BLaER1 treated with 17β-estradiol and CSF1 and Interleukin-3, amounts not matched to agents 10 nM and 100 nM (cell line): ENCODE data around the gene AP4B1.

Experiments
- H3K27ac ChIP-seq, 11 experiments: shearing (Covaris generic); formaldehyde crosslinking; 2 replicates each; pipeline ENCODE4 v1.8.1; 2022
- H3K27me3 ChIP-seq, 11 experiments: shearing (Covaris generic); formaldehyde crosslinking; 2 replicates each; pipeline ENCODE4 v1.8.1; 2022
- H3K36me3 ChIP-seq, 11 experiments: shearing (Covaris generic); formaldehyde crosslinking; 2 replicates each; pipeline ENCODE4 v1.8.1; 2022
- H3K4me1 ChIP-seq, 10 experiments: shearing (Covaris generic); formaldehyde crosslinking; 2 replicates each; pipeline ENCODE4 v1.8.1; 2022
- H3K4me2 ChIP-seq, 11 experiments: shearing (Covaris generic); formaldehyde crosslinking; 2 replicates each; pipeline ENCODE4 v1.8.1; 2022
- H3K4me3 ChIP-seq, 10 experiments: shearing (Covaris generic); formaldehyde crosslinking; 2 replicates each; pipeline ENCODE4 v1.8.1; 2022
- H3K9ac ChIP-seq, 11 experiments: shearing (Covaris generic); formaldehyde crosslinking; 2 replicates each; pipeline ENCODE4 v1.8.1; 2022
- H3K9me3 ChIP-seq, 11 experiments: shearing (Covaris generic); formaldehyde crosslinking; replicated peaks in 1 of 11; 2 replicates each; pipeline ENCODE4 v1.8.1; 2022
- H4K20me1 ChIP-seq, 11 experiments: shearing (Covaris generic); formaldehyde crosslinking; 2 replicates each; pipeline ENCODE4 v1.8.1; 2022
- Cebpa-rat ChIP-seq, 11 experiments: shearing (Covaris generic); IDR thresholded peaks; 2 replicates each; pipeline ENCODE4 v1.8.1; 2022

AP4B1 gene

DNA sequence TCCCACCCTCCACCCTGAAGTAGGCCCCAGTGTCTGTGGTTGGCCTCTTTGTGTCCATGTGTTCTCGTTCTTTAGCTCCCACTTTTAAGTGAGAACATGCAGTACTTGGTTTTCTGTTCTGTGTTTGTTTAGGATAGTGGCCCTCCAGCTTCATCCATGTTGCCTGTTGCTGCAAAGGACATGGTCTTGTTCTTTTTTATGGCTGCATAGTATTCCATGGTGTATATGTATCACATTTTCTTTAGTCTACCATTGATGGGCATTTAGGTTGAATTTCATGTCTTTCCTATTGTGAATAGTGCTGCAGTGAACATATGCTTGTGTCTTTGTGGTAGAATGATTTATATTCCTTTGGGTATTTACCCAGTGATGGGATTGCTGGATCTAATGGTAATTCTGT is 30.6 kb upstream of the AP4B1 start:
- H3K9ac ChIP-seq = no peak overlapping the region
- H3K4me3 ChIP-seq = no peak overlapping the region
- TF ChIP-seq Cebpa-rat (IDR thresholded peaks at IDR 0.05) = no peak
- no peak overlapping the region for H3K27ac ChIP-seq
- H3K27me3 ChIP-seq = no peaks in the 10 kb centered on the region
- H3K36me3 ChIP-seq = peaks cover 0 to 21% (median 8%) of the 10 kb centered on the region in 11 experiments; a peak in 15 of 22 replicates
- H3K4me1 ChIP-seq = peaks cover 59 to 80% (median 72%) of the 10 kb centered on the region in 10 experiments
- peaks cover 50 to 100% (median 99%) of the 10 kb centered on the region in 11 experiments for H4K20me1 ChIP-seq
- H3K4me2 ChIP-seq = 0 out of 22 replicates have a peak overlapping the region, but pooled peaks of 1 of the 11 experiments have one; percentile 9
- H3K9me3 ChIP-seq = peaks cover 0 to 9% (median 4%) of the 10 kb centered on the region in 11 experiments; a peak in 11 of 22 replicates

DNA sequence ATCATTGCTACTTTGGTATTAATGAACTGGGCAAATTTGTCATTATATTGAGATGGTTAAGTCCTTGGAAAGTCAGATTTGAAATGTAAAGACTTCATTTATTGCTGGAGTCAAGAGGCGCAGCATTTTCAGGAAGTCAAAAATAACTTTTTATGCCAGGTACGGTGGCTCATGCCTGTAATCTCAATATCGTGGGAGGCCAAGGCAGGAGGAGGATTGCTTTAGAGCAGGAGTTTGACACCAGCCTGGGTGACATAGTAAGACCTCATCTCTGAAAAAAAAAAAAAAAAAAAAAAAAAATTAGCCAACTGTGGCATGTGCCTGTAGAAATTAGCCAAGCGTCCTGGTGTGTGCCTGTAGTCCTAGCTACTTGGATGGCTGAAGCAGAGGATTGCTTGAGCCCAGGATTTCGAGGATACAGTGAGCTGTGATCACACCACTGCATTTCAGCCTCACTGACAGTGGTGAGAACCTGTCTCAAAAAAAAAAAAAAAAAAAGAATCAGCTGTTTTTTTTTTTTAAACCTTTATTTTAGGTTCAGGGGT is 30.0 kb upstream of the AP4B1 start:
- Histone ChIP-seq H3K9me3 (peaks cover 0 to 9% (median 4%) of the 10 kb centered on the region in 11 experiments; a peak in 11 of 22 replicates), H3K27ac (no peak overlapping the region), H3K4me2 (no peak overlapping the region), H3K9ac (no peak overlapping the region), H3K4me1 (peaks cover 53 to 74% (median 66%) of the 10 kb centered on the region in 10 experiments), H3K4me3 (no peak overlapping the region), H3K27me3 (no peaks in the 10 kb centered on the region), H4K20me1 (peaks cover 47 to 99% (median 95%) of the 10 kb centered on the region in 11 experiments), H3K36me3 (peaks cover 0 to 21% (median 7%) of the 10 kb centered on the region in 11 experiments; a peak in 10 of 22 replicates)
- no peak for TF ChIP-seq Cebpa-rat (IDR thresholded peaks at IDR 0.05)

DNA sequence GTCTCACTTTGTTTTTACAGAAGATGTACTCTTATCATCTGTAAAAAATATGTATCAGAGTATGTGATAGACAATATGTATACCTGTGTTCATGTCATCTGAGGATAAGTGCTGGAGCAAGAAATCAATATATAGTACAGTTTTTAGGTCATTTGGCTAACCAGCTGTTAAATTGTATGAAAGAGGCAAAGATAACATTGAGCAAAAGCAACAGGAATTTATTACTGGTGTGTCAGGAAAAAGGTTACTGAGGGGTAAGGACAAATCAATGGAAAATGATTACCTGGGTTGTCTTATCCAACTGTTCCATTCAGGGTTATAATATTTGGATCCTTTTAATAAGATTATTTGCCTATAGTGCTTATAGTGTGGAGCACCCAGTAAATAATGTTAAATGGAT is 29.4 kb upstream of the AP4B1 start:
- H3K4me3 ChIP-seq = no peak overlapping the region
- peak overlapping the region in 6 of 11 experiments; percentile 82 to 96 (median 91); a peak in 4 of 22 replicates for H3K4me2 ChIP-seq
- no peak overlapping the region for H3K27ac ChIP-seq
- H3K9ac ChIP-seq = no peak overlapping the region
- no peak for TF ChIP-seq Cebpa-rat (IDR thresholded peaks at IDR 0.05)
- H3K27me3 ChIP-seq = no peaks in the 10 kb centered on the region
- H3K36me3 ChIP-seq = peaks cover 0 to 21% (median 7%) of the 10 kb centered on the region in 11 experiments; a peak in 10 of 22 replicates
- peaks cover 0 to 9% (median 4%) of the 10 kb centered on the region in 11 experiments; a peak in 11 of 22 replicates for H3K9me3 ChIP-seq
- peaks cover 43 to 93% (median 89%) of the 10 kb centered on the region in 11 experiments for H4K20me1 ChIP-seq
- peaks cover 47 to 69% (median 61%) of the 10 kb centered on the region in 10 experiments for H3K4me1 ChIP-seq

DNA sequence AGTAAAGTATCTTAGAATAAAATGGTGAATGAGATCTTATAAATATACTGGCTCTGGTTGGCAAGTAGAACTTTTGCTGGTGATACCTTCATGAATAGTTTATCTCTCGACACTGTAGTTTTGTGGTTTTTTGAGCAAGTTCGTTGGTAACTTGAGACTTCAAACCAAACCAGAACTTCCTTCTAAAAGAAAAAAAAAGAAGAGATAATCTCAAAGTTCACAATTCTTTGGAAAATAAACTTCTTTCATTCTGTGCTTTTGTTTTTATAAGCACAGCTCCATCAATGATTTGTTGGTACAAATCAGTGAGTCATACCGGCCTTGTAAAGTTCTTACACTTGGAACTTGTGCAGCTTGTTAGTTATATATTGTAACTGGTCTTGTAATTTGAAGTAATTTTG is 26.9 kb upstream of the AP4B1 start:
- Histone ChIP-seq H4K20me1 (peaks cover 23 to 68% (median 65%) of the 10 kb centered on the region in 11 experiments), H3K9ac (peak overlapping the region; percentile 87 to 99 (median 90)), H3K4me2 (peak overlapping the region; percentile 82 to 96 (median 88)), H3K4me1 (peaks cover 47 to 63% (median 54%) of the 10 kb centered on the region in 10 experiments), H3K9me3 (peaks cover 0 to 9% (median 4%) of the 10 kb centered on the region in 11 experiments; a peak in 11 of 22 replicates), H3K27ac (peak overlapping the region; percentile 79 to 98 (median 88); a peak in 21 of 22 replicates), H3K36me3 (peaks cover 0 to 21% (median 7%) of the 10 kb centered on the region in 11 experiments; a peak in 10 of 22 replicates), H3K27me3 (no peaks in the 10 kb centered on the region), H3K4me3 (peak overlapping the region; percentile 84 to 98 (median 90))
- no peak for TF ChIP-seq Cebpa-rat (IDR thresholded peaks at IDR 0.05)

DNA sequence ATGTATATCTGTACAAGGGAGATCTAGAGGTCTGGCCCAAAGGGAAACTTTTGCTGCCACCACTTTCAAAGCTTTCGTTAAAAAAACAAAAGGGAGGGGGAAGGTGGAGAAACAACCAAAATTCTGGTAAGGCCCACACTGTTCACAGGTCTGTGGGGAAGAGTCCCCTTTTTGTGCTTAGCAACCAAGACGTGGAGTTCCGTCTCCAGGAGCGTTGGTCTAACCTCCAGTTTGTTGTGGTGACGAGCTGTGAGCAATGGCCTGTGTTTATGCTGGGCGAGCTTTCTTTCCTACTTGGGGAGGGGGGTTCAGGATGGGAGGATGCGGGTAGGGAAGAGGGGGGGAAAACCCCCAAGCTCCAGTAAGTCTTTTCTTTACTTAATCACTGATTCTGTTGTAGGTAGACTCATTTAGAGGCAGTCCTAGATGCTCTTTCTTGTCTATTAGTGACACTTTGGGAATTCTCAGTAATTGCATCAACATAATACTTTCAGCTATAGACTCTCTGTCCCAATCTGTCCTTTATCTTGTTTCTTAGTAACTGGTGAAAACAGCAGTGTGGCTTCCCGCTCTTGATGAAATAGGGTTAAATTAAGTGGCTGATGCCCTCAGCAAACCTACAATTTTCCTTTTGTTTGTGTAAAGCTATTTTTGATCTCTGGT is 26.0 kb upstream of the AP4B1 start:
- Histone ChIP-seq H3K9ac (peak overlapping the region; percentile 87 to 99 (median 90)), H3K4me2 (peak overlapping the region; percentile 82 to 96 (median 88)), H3K4me1 (peaks cover 44 to 60% (median 51%) of the 10 kb centered on the region in 10 experiments), H3K27ac (peak overlapping the region; percentile 79 to 98 (median 88)), H3K4me3 (peak overlapping the region; percentile 84 to 98 (median 90)), H3K9me3 (peaks cover 0 to 9% (median 4%) of the 10 kb centered on the region in 11 experiments; a peak in 11 of 22 replicates), H3K27me3 (no peaks in the 10 kb centered on the region), H3K36me3 (peaks cover 0 to 21% (median 7%) of the 10 kb centered on the region in 11 experiments; a peak in 10 of 22 replicates), H4K20me1 (peaks cover 23 to 60% (median 57%) of the 10 kb centered on the region in 11 experiments)
- TF ChIP-seq Cebpa-rat (IDR thresholded peaks at IDR 0.05) = no peak

DNA sequence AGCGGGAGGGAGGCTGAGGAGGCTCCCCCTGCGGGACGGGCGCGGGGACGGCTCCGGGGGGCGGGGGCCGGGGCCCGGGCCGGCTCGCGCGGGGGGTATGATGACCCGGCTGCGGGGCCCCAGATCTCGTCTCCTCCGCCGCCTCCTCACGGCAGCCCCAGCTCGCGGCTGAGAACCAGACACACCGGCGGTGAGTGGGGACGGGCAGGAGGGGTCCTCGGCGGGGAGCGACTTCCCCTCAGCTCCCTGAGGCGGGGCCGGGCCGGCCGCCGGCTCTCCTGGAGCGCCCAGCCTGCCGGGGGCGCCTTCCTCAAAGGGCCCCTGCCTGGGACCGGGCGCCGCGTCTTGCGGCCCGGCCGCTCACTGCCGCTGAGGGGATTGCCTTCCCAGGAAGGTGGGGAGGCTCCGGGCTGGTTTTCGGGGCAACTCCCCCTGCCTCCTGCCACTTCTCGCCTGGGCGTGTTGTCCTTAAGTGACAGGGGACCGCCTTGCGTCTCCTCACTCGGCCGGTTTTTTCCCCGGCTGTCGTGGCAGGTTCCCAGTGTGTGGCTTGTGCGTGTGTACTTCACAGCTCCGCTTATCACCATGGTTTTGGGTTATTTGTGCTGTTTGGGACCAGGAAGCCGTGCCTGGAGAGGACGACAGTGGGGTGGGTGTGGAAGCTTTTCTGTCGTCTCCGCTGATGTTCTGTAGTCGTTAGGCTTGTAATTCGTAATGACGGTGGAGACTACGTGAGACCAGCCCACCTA is 25.3 kb upstream of the AP4B1 start:
- peak overlapping the region; percentile 87 to 99 (median 90) for H3K9ac ChIP-seq
- H3K9me3 ChIP-seq = peaks cover 0 to 5% (median under 1%) of the 10 kb centered on the region in 11 experiments; a peak in 8 of 22 replicates
- peak overlapping the region; percentile 82 to 96 (median 88) for H3K4me2 ChIP-seq
- H4K20me1 ChIP-seq = peaks cover 23 to 53% (median 50%) of the 10 kb centered on the region in 11 experiments
- H3K4me1 ChIP-seq = peaks cover 44 to 60% (median 50%) of the 10 kb centered on the region in 10 experiments
- peaks cover 0 to 17% (median 6%) of the 10 kb centered on the region in 11 experiments; a peak in 9 of 22 replicates for H3K36me3 ChIP-seq
- no peak for TF ChIP-seq Cebpa-rat (IDR thresholded peaks at IDR 0.05)
- H3K27me3 ChIP-seq = no peaks in the 10 kb centered on the region
- peak overlapping the region; percentile 84 to 98 (median 90) for H3K4me3 ChIP-seq
- H3K27ac ChIP-seq = peak overlapping the region; percentile 79 to 98 (median 88)

DNA sequence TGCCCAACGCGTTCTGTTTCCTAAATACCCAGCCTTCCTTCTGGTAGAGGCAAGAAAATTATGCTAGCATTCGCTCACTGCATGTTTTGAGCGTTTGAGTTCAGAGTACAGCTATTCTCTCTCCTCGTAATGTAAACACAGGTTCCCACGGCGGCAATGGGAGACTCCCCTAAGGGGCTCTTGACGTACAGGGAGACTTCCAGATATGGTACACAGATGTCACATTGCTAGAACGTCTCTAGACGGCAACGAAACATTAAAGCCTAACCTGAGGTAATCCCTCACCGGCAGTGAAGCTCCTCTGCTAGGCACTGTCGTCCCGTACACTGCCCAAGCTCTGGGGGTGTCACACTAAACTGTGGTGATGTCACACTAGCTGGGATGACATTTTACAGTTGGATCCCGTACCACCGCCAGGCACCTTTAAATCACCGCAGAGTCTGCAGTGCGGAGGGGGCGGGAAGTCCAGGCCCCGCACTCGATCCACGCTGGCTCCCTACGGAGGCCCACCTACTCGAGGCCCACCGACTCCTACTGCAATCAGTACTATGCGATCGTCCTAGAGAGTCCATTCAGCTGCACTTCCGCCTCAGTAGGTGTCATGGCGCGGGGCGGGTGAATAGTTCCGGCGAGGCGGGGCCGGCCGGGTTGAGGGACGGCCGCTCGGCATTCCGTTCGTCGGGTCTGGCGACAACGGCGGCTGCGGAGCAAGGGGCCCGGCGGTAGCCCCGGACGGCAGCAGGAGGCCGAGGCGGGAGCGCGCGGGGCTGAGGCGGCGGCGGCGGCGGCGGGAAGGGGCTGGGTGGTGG is 24.5 kb upstream of the AP4B1 start, which contains the start of gene HIPK1:
Gene HIPK1, plus strand, starts transcription at position 384 of the 809 bp plus-strand sequence.
- H3K4me2 ChIP-seq = peak within 1 kb of the TSS; percentile 86 to 96 (median 93)
- H4K20me1 ChIP-seq = peaks cover 21 to 45% (median 43%) of the 10 kb centered on the region in 11 experiments
- peak within 1 kb of the TSS; percentile 84 to 98 (median 90) for H3K4me3 ChIP-seq
- no peaks in the 10 kb centered on the region for H3K9me3 ChIP-seq
- peak within 1 kb of the TSS; percentile 87 to 99 (median 90) for H3K9ac ChIP-seq
- peaks cover 46 to 54% (median 50%) of the 10 kb centered on the region in 10 experiments for H3K4me1 ChIP-seq
- TF ChIP-seq Cebpa-rat (IDR thresholded peaks at IDR 0.05) = no peak
- H3K36me3 ChIP-seq = peaks cover 0 to 9% (median 0%) of the 10 kb centered on the region in 11 experiments; a peak in 5 of 22 replicates
- H3K27ac ChIP-seq = peak within 1 kb of the TSS; percentile 79 to 98 (median 88)
- no peaks in the 10 kb centered on the region for H3K27me3 ChIP-seq
